HCT116 (cell line): ENCODE measurements around the gene ADAMTS13. TPM values are rescaled to one million over a fixed set of nuclear protein-coding genes. Genes with fewer than 3 reads are reported as not detected.

ENCODE experiments used
- ATAC-seq: fragments of 200-7000 bp; cut with Tn5 transposase; 2 replicates; pipeline ENCODE4 v1.9.1; 2020; ENCODE audit warnings: mild to moderate bottlenecking, moderate library complexity
- BruUV-seq: library from RNA; stranded (reverse); fragments of 400-500 nt; replicated peaks from 2 replicates; lab custom pipeline; 2021; lab: Mats Ljungman, UMichigan
- CTCF ChIA-PET: fragments of 300-600 bp; sonication (Branson Sonifier 250); formaldehyde crosslinking; loops from one replicate; lab custom pipeline; 2021; ENCODE audit warnings: antibody characterized with exemption; lab: Charles Lee
- POLR2A ChIA-PET: fragments of 300-600, 350-600 bp; sonication (Branson Sonifier 250); formaldehyde crosslinking; loops from one replicate; lab custom pipeline; 2021; ENCODE audit warnings: antibody characterized with exemption; lab: Charles Lee
- RAD21 ChIA-PET, 2 experiments: fragments of 300-600 bp; sonication (Branson Sonifier 250); formaldehyde crosslinking; loops; one replicate each; lab custom pipeline; 2023; ENCODE audit warnings: low total read pairs in 2 of 2; ENCODE audit not compliant: uncharacterized antibody in 2 of 2, unreplicated experiment in 2 of 2, low non-redundant PET in 1 of 2; lab: Charles Lee
- DNase-seq: peaks from one replicate; pipeline ENCODE4 v3.0.0-alpha.2; 2010; ENCODE audit warnings: low read depth, low spot score
- H2AFZ ChIP-seq: fragments of 200-600 bp; shearing (Covaris generic), sonication (generic); 2 replicates; pipeline ENCODE4 v1.6.1; 2017; ENCODE audit warnings: low read depth, mixed run types, mixed read lengths, antibody characterized with exemption, low read length; ENCODE audit not compliant: poor library complexity, severe bottlenecking
- H3K27ac ChIP-seq: 2 replicates; pipeline ENCODE4 v1.5.1; 2012; ENCODE audit warnings: low read depth, low read length
- H3K27me3 ChIP-seq: fragments of 200-600 bp; sonication (generic); 2 replicates; pipeline ENCODE4 v1.6.1; 2016; ENCODE audit warnings: mixed run types, low read length, mixed read lengths; ENCODE audit not compliant: insufficient read depth
- H3K36me3 ChIP-seq, 2 experiments: fragments of 200-500 bp in 1 of 2; fragments of 200-600 bp in 1 of 2; sonication (Bioruptor generic) in 1 of 2; sonication (generic) in 1 of 2; 2 replicates each; pipeline versions ENCODE4 v1.5.1 to v1.6.1; 2014 to 2016; ENCODE audit warnings: low read length in 2 of 2, inconsistent platforms in 1 of 2, mixed read lengths in 1 of 2, mixed run types in 1 of 2; ENCODE audit not compliant: insufficient read depth in 2 of 2, control insufficient read depth in 1 of 2
- H3K4me1 ChIP-seq, 2 experiments: fragments of 200-600 bp in 1 of 2; sonication (generic) in 1 of 2; 2 replicates each; pipeline versions ENCODE4 v1.5.1 to v1.6.1; 2012 to 2017; ENCODE audit warnings: low read length in 2 of 2, inconsistent platforms in 1 of 2, mild to moderate bottlenecking in 1 of 2, mixed read lengths in 1 of 2, mixed run types in 1 of 2, moderate library complexity in 1 of 2; ENCODE audit not compliant: insufficient read depth in 2 of 2, control insufficient read depth in 1 of 2
- H3K4me2 ChIP-seq: fragments of 200-600 bp; sonication (generic); 2 replicates; pipeline ENCODE4 v1.6.1; 2017; ENCODE audit warnings: mixed run types, low read length, mixed read lengths
- H3K4me3 ChIP-seq, 2 experiments: fragments of 200-600 bp in 1 of 2; sonication (generic) in 1 of 2; replicated peaks in 1 of 2; 2 replicates each; pipeline ENCODE4 v1.5.1; 2011 to 2016; ENCODE audit warnings: low read length in 2 of 2, control low read depth in 1 of 2, low read depth in 1 of 2, mild to moderate bottlenecking in 1 of 2, mixed read lengths in 1 of 2, mixed run types in 1 of 2
- H3K79me2 ChIP-seq: fragments of 200-600 bp; sonication (generic); 2 replicates; pipeline ENCODE4 v1.6.1; 2017; ENCODE audit warnings: mild to moderate bottlenecking, mixed run types, low read length, moderate library complexity, mixed read lengths; ENCODE audit not compliant: insufficient read depth
- H3K9ac ChIP-seq: fragments of 200-600 bp; sonication (generic); 2 replicates; pipeline ENCODE4 v1.6.1; 2016; ENCODE audit warnings: low read length, mixed read lengths
- H3K9me2 ChIP-seq: fragments of 200-600 bp; sonication (generic), shearing (Covaris generic); 2 replicates; pipeline ENCODE4 v1.6.1; 2017; ENCODE audit warnings: mixed run types, mild to moderate bottlenecking, moderate library complexity; ENCODE audit not compliant: insufficient read depth
- H3K9me3 ChIP-seq, 2 experiments: fragments of 200-500 bp in 1 of 2; fragments of 200-600 bp in 1 of 2; sonication (Bioruptor generic) in 1 of 2; sonication (generic) in 1 of 2; 2 replicates each; pipeline ENCODE4 v1.6.1; 2014 to 2017; ENCODE audit warnings: low read length in 2 of 2, mixed read lengths in 2 of 2, inconsistent platforms in 1 of 2, low read depth in 1 of 2, mild to moderate bottlenecking in 1 of 2, mixed run types in 1 of 2, moderate library complexity in 1 of 2; ENCODE audit not compliant: control insufficient read depth in 1 of 2, insufficient read depth in 1 of 2
- H4K20me1 ChIP-seq: fragments of 200-600 bp; sonication (generic), shearing (Covaris generic); 2 replicates; pipeline ENCODE4 v1.6.1; 2017; ENCODE audit warnings: mixed run types, mild to moderate bottlenecking, moderate library complexity; ENCODE audit not compliant: insufficient read depth
- ATF3 ChIP-seq: IDR thresholded peaks from 2 replicates; pipeline ENCODE4 v1.6.1; 2012
- CEBPB ChIP-seq: IDR thresholded peaks from 2 replicates; pipeline ENCODE4 v1.6.1; 2012; ENCODE audit warnings: low read depth
- ELF1 ChIP-seq: IDR thresholded peaks from 2 replicates; pipeline ENCODE4 v1.6.1; 2012; ENCODE audit warnings: low read depth, borderline replicate concordance
- FOSL1 ChIP-seq: IDR thresholded peaks from 2 replicates; pipeline ENCODE4 v1.6.1; 2012; ENCODE audit warnings: low read depth
- JUND ChIP-seq: IDR thresholded peaks from 2 replicates; pipeline ENCODE4 v1.6.1; 2012
- MAX ChIP-seq: IDR thresholded peaks from 2 replicates; pipeline ENCODE4 v1.6.1; 2012
- intact Hi-C: fragments of 100-400 bp; cut with micrococcal nuclease; formaldehyde crosslinking; loops from 2 replicates; pipeline ENCODE4 v1.10.0; 2022
- total RNA-seq: library from RNA; stranded (reverse); gene quantifications from one replicate; pipeline ENCODE4 v1.2.1, GENCODE V29; 2021; ENCODE audit not compliant: unreplicated experiment
- TF ChIP-seq, protein P1 (sequence below), 3 experiments: fragments of 200-600 bp in 1 of 3; sonication (generic) in 1 of 3; IDR thresholded peaks in 2 of 3; conservative IDR thresholded peaks in 1 of 3; 2 replicates each; pipeline ENCODE4 v1.5.1; 2012 to 2017; ENCODE audit warnings: low read depth in 2 of 3, low read length in 2 of 3, antibody characterized with exemption in 1 of 3, borderline replicate concordance in 1 of 3, control low read depth in 1 of 3, mild to moderate bottlenecking in 1 of 3, mixed read lengths in 1 of 3, mixed run types in 1 of 3, moderate library complexity in 1 of 3; ENCODE audit not compliant: insufficient read depth in 1 of 3

ADAMTS13 gene
- total RNA-seq, 1 experiment from 2014 or later: 9.2 TPM

DNA sequence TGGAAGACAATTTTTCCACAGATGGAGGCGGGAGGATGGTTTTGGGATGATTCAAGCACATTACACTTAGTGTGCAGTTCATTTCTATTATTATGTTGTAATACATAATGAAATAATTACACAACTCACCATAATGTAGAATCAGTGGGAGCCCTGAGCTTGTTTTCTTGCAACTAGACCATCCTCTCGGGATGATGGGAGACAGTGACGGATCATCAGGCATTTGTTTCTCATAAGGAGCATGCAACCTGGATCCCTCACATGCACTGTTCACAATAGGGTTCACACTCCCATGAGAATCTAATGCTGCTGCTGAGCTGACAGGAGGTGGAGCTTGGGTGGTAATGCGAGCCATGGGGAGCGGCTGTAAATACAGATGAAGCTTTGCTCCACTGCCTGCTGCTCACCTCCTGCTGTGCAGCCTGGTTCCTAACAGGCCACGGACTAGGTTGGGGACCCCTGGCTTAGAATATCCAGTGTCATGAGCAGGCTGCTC, 44.4 kb upstream of the ADAMTS13 start:
- Histone ChIP-seq H3K4me1 (peaks cover 21 to 29% of the 10 kb centered on the region in 2 experiments), H3K9ac (no peak overlapping the region), H3K9me2 (no peaks in the 10 kb centered on the region), H3K79me2 (peaks cover 31% of the 10 kb centered on the region), H4K20me1 (0 out of 2 replicates have a peak, but pooled peaks cover 6% of the 10 kb centered on the region), H3K9me3 (peaks cover 0 to 2% of the 10 kb centered on the region in 2 experiments; a peak in 1 of 4 replicates), H3K27me3 (no peaks in the 10 kb centered on the region), H3K36me3 (peaks cover 2 to 6% of the 10 kb centered on the region in 2 experiments; a peak in 3 of 4 replicates), H2AFZ (no peak overlapping the region), H3K4me3 (no peak overlapping the region), H3K4me2 (peak overlapping the region; percentile 55), H3K27ac (no peak overlapping the region)
- ChIA-PET CTCF (interaction anchor here (1.0 to 1.5 kb wide), 2 partner anchors 48 to 109 kb away, joined by 3 read pairs; no protein-coding TSS in a partner anchor), RAD21 (interaction anchor here in 1 of 2 experiments (0.5 kb wide), 1 partner anchor 181 kb away, joined by 3 read pairs; no protein-coding TSS in a partner anchor), POLR2A (interaction anchor here (2.7 kb wide), 1 partner anchor 29 kb away, joined by 15 read pairs; the partner anchor contains the start of genes MED22 and RPL7A)
- ATAC-seq: peak; percentile 18; the same call in 1 of the 2 replicates
- BruUV-seq: no TSS peak
- intact Hi-C loops: no loop called here
- TF ChIP-seq MAX: 0 out of 2 replicates have a peak, but pooled peaks have one; percentile 36
- TF ChIP-seq FOSL1: no peak
- no peak for DNase-seq

DNA sequence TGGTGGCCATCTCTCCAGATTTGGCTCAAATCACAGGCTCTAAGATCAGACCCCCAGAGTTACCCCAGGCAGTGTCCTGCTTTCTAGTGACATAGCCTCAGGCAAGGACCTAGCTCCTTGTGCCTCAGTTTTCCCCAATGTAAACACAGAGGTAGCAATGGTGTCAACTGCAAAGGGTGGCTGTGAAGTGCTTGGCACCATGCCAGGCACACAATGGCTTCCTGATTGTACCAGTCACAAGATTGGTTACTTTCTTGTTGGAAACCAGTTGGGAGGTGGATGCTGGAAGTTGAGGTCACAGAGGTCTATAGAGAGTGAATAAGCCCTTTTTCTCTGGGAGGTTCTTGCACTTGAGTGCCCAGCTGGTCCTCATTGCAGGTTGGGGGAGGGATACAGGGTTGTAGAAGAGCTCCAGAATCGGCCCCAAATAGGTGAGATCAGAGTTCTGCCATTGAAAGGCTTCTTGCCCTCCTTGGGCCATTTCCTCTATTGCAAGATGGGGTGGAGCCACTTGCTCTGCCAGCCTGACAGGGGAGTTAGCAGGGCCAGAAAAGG, 43.7 kb upstream of the ADAMTS13 start:
- Histone ChIP-seq H3K4me3 (no peak overlapping the region), H3K4me2 (peak overlapping the region; percentile 55)
- CTCF ChIA-PET: interaction anchor here (1.0 kb wide), 1 partner anchor 192 kb away, joined by 3 read pairs; no protein-coding TSS in a partner anchor

More for the DNA sequence above, 43.7 kb upstream of the ADAMTS13 start:
- Histone ChIP-seq H3K9me3 (peaks cover 0 to 10% of the 10 kb centered on the region in 2 experiments; a peak in 1 of 4 replicates), H3K36me3 (no peaks in the 10 kb centered on the region; a peak in 1 of 4 replicates), H3K9ac (no peak overlapping the region), H3K27me3 (no peaks in the 10 kb centered on the region), H3K9me2 (no peaks in the 10 kb centered on the region), H3K4me1 (peaks cover 21 to 29% of the 10 kb centered on the region in 2 experiments), H3K27ac (no peak overlapping the region), H4K20me1 (0 out of 2 replicates have a peak, but pooled peaks cover 6% of the 10 kb centered on the region), H2AFZ (no peak overlapping the region), H3K79me2 (peaks cover 24% of the 10 kb centered on the region)
- no peak for ATAC-seq
- DNase-seq: no peak
- TF ChIP-seq ATF3: no peak
- TF ChIP-seq, protein P1, sequence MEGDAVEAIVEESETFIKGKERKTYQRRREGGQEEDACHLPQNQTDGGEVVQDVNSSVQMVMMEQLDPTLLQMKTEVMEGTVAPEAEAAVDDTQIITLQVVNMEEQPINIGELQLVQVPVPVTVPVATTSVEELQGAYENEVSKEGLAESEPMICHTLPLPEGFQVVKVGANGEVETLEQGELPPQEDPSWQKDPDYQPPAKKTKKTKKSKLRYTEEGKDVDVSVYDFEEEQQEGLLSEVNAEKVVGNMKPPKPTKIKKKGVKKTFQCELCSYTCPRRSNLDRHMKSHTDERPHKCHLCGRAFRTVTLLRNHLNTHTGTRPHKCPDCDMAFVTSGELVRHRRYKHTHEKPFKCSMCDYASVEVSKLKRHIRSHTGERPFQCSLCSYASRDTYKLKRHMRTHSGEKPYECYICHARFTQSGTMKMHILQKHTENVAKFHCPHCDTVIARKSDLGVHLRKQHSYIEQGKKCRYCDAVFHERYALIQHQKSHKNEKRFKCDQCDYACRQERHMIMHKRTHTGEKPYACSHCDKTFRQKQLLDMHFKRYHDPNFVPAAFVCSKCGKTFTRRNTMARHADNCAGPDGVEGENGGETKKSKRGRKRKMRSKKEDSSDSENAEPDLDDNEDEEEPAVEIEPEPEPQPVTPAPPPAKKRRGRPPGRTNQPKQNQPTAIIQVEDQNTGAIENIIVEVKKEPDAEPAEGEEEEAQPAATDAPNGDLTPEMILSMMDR (IDR thresholded peaks at IDR 0.05 in 2 of 3, conservative IDR thresholded peaks at IDR 0.05 in 1 of 3; ENCODE audit: borderline replicate concordance in 1 of 3, insufficient read depth in 1 of 3, low read depth in 2 of 3, low read length in 2 of 3): no peak
- no peak for TF ChIP-seq JUND
- no peak for TF ChIP-seq ELF1
- TF ChIP-seq CEBPB: no peak
- ChIA-PET RAD21 (no interaction called here), POLR2A (interaction anchor here (2.7 kb wide), 1 partner anchor 30 kb away, joined by 15 read pairs; the partner anchor contains the start of genes MED22 and RPL7A)
- no TSS peak for BruUV-seq
- intact Hi-C loops: no loop called here
